Effector memory CD4-positive, alpha-beta T cell (primary cell): Measurements from ENCODE around the gene MCTP2.

ENCODE experiments used
- DNase-seq, 3 donors: peaks; one replicate each; pipeline ENCODE4 v3.0.0-alpha.2; 2020
- H3K27ac ChIP-seq: 2 replicates; pipeline ENCODE4 v1.7.0; 2013; ENCODE audit warnings: mild to moderate bottlenecking, low read length, moderate library complexity; ENCODE audit not compliant: insufficient read depth, poor library complexity, severe bottlenecking
- H3K27me3 ChIP-seq: replicated peaks from 2 replicates; pipeline ENCODE4 v1.7.0; 2013; ENCODE audit warnings: mild to moderate bottlenecking, low read length; ENCODE audit not compliant: insufficient read depth, control insufficient read depth, poor library complexity, severe bottlenecking
- H3K36me3 ChIP-seq: 2 replicates; pipeline ENCODE4 v1.7.0; 2013; ENCODE audit warnings: mild to moderate bottlenecking, low read length, moderate library complexity; ENCODE audit not compliant: control insufficient read depth, insufficient read depth
- H3K4me1 ChIP-seq: 2 replicates; pipeline ENCODE4 v1.7.0; 2013; ENCODE audit warnings: low read length, mild to moderate bottlenecking; ENCODE audit not compliant: control insufficient read depth, insufficient read depth, poor library complexity, severe bottlenecking
- H3K4me3 ChIP-seq: 2 replicates; pipeline ENCODE4 v1.7.0; 2013; ENCODE audit warnings: low read length, low read depth, mild to moderate bottlenecking; ENCODE audit not compliant: insufficient read depth, poor library complexity, severe bottlenecking
- H3K9me3 ChIP-seq: 2 replicates; pipeline ENCODE4 v1.7.0; 2013; ENCODE audit warnings: mild to moderate bottlenecking, low read length, moderate library complexity; ENCODE audit not compliant: control insufficient read depth

Gene MCTP2

DNA sequence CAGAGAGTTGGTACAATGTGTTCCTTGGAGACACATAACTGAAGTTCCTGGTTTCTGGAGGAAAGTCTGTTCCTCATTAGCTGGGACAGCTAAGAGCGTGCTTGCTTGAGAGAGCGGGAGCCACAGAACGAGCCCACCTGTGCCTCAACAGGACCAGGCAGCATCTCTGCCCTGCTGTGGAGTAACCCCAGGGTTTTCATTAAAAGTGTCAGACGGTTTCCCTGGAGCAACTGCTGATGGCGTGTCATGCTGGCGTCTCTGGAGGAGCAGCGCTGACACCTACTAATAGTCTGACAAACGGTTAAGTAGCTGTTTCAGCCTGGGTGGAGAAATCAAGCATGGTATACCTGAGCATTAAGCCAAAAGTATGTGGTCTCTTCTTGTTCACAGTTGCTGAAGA lies 150.0 kb downstream of the MCTP2 start:
- Histone ChIP-seq H3K27ac (no peak overlapping the region), H3K4me1 (no peaks in the 10 kb centered on the region), H3K9me3 (no peaks in the 10 kb centered on the region), H3K4me3 (no peak overlapping the region), H3K27me3 (no peaks in the 10 kb centered on the region), H3K36me3 (no peaks in the 10 kb centered on the region)
- no peak for DNase-seq

GRCh38 chr15:94383041-94383440 lies 151.7 kb downstream of the MCTP2 start:
- Histone ChIP-seq H3K36me3 (no peaks in the 10 kb centered on the region), H3K4me3 (no peak overlapping the region), H3K27ac (no peak overlapping the region), H3K4me1 (no peaks in the 10 kb centered on the region), H3K27me3 (no peaks in the 10 kb centered on the region), H3K9me3 (no peaks in the 10 kb centered on the region)
- no peak for DNase-seq

- Histone ChIP-seq H3K4me1 (no peaks in the 10 kb centered on the region), H3K27me3 (no peaks in the 10 kb centered on the region), H3K4me3 (no peak overlapping the region), H3K36me3 (no peaks in the 10 kb centered on the region), H3K9me3 (no peaks in the 10 kb centered on the region), H3K27ac (no peak overlapping the region)
- DNase-seq = no peak
These were observed 152.3 kb downstream of the MCTP2 start for GRCh38 chr15:94383706-94384105.

- no peak for DNase-seq
- no peak overlapping the region for H3K27ac ChIP-seq
- H3K4me1 ChIP-seq = no peaks in the 10 kb centered on the region
These were observed 154.1 kb downstream of the MCTP2 start for GRCh38 chr15:94385441-94385840.

DNA sequence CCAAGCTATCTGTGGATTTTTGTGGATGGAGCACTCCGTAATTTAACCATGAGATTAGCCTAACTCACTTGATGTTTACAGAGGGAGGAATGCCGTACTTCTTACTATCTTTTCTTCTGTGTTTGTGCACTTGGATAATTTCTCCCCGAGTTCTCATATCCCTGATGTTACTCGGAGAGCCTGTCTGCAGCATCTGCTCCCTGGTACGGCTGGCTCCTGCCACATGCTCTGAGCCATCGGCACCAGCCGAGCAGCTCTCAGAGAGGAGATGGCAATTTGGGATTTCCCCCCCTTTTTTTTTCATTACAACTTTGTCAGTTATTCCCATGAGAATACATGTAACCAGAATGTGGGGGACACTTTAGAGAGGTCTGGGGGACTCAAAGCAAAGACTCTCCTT lies 155.0 kb downstream of the MCTP2 start:
- H3K27ac ChIP-seq = no peak overlapping the region
- H3K4me1 ChIP-seq = no peaks in the 10 kb centered on the region
- no peak for DNase-seq
- no peaks in the 10 kb centered on the region for H3K27me3 ChIP-seq
- no peaks in the 10 kb centered on the region for H3K36me3 ChIP-seq
- H3K4me3 ChIP-seq = no peak overlapping the region
- no peaks in the 10 kb centered on the region for H3K9me3 ChIP-seq

More at GRCh38 chr15:94385441-94385840, 154.1 kb downstream of the MCTP2 start:
- H3K36me3 ChIP-seq = no peaks in the 10 kb centered on the region
- H3K4me3 ChIP-seq = no peak overlapping the region
- H3K9me3 ChIP-seq = no peaks in the 10 kb centered on the region
- H3K27me3 ChIP-seq = no peaks in the 10 kb centered on the region

DNA sequence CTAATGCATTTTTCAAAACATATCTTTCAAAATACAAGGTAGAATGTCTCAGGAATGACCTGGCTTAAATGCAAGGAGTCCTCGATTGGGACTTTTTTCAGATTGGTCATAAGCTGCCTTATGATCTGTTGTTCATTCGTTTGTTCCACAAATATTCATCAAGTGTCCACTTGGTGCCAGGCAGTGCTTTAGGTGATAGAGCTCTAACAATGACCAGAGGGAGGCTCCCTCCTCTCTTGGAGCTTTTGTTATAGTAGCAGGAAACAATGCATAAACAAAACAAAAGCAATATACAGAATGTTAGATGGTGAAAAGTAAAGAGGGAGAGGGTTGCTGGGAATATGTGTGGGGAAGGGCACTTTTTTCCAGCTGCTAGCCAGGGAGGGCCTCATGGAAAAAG lies 156.1 kb downstream of the MCTP2 start:
- Histone ChIP-seq H3K9me3 (no peaks in the 10 kb centered on the region), H3K4me3 (no peak overlapping the region), H3K36me3 (no peaks in the 10 kb centered on the region), H3K4me1 (no peaks in the 10 kb centered on the region), H3K27me3 (no peaks in the 10 kb centered on the region), H3K27ac (no peak overlapping the region)
- DNase-seq = no peak

GRCh38 chr15:94387849-94388441 lies 156.6 kb downstream of the MCTP2 start:
- Histone ChIP-seq H3K36me3 (no peaks in the 10 kb centered on the region), H3K9me3 (no peaks in the 10 kb centered on the region), H3K4me3 (no peak overlapping the region), H3K27ac (no peak overlapping the region), H3K4me1 (no peaks in the 10 kb centered on the region), H3K27me3 (no peaks in the 10 kb centered on the region)
- DNase-seq = no peak

DNA sequence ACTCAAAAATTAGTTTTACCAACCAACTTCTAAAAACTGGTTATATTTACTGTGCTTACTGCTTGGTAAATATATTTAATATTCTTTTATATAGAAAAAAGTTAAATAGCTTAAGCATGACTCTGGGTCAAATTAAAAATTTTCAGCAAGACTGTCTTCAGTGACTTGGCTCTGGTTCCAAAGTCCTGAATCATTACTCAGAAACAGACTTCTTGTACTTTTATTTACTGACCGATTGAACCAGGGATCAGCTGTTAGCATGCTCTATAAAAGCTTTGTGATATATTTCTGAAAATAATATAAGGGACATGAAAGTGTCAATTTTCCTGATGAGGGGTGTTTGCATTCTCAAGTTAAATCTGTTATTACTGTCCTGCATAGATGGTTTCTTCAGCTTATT lies 164.3 kb downstream of the MCTP2 start:
- no peak for DNase-seq
- H3K4me1 ChIP-seq = no peaks in the 10 kb centered on the region
- no peaks in the 10 kb centered on the region for H3K27me3 ChIP-seq
- no peaks in the 10 kb centered on the region for H3K36me3 ChIP-seq
- H3K27ac ChIP-seq = no peak overlapping the region
- H3K9me3 ChIP-seq = no peaks in the 10 kb centered on the region
- no peak overlapping the region for H3K4me3 ChIP-seq

DNA sequence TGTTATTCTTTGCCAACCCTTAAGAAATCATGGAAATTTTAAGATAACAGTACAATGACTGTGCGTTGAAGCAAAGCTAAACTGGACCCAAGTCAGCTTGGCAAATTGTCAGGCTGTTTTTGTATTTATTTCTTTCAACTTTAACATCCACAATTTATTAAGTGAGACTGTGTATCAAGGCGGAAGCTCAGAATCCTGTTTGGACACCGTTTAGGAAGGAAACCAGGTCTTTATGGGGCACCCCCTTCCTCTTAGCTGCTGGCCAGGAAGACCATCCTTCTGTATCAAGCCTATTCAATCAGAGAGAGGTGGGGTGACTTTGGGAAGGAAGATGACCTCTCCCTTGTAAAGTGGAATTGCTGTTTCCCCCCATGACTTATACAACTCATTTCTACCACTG lies 166.0 kb downstream of the MCTP2 start:
- Histone ChIP-seq H3K27me3 (no peaks in the 10 kb centered on the region), H3K4me3 (no peak overlapping the region), H3K4me1 (no peaks in the 10 kb centered on the region), H3K27ac (no peak overlapping the region), H3K36me3 (no peaks in the 10 kb centered on the region), H3K9me3 (no peaks in the 10 kb centered on the region)
- no peak for DNase-seq

DNA sequence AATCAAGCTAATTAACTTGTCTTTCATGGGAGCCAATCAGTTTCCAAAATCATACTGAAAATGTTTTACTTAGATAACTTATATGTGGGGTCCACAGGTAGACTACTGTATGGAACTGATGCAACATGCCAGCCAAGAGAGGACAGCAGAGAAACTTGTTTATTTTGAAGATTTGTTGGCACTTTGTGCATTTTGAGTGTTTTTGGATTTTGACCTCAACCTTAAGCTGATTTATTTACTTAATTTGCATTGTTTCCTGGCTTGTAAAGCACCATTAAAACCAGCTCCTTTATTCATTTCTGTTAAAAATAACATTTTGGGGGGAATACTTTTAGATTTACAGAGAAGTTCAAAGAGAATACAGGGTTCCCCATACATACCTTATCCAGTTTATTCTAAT lies 166.6 kb downstream of the MCTP2 start:
- Histone ChIP-seq H3K4me1 (no peaks in the 10 kb centered on the region), H3K27me3 (no peaks in the 10 kb centered on the region), H3K9me3 (no peaks in the 10 kb centered on the region), H3K36me3 (no peaks in the 10 kb centered on the region), H3K4me3 (no peak overlapping the region), H3K27ac (no peak overlapping the region)
- DNase-seq = no peak
